Kidney tubule cell (primary cell): Measurements from ENCODE around the gene RBM26.

Experiments used
- DNase-seq: peaks from one replicate; pipeline ENCODE4 v3.0.0-alpha.2; 2018; ENCODE audit warnings: low spot score

RBM26 gene, protein sequence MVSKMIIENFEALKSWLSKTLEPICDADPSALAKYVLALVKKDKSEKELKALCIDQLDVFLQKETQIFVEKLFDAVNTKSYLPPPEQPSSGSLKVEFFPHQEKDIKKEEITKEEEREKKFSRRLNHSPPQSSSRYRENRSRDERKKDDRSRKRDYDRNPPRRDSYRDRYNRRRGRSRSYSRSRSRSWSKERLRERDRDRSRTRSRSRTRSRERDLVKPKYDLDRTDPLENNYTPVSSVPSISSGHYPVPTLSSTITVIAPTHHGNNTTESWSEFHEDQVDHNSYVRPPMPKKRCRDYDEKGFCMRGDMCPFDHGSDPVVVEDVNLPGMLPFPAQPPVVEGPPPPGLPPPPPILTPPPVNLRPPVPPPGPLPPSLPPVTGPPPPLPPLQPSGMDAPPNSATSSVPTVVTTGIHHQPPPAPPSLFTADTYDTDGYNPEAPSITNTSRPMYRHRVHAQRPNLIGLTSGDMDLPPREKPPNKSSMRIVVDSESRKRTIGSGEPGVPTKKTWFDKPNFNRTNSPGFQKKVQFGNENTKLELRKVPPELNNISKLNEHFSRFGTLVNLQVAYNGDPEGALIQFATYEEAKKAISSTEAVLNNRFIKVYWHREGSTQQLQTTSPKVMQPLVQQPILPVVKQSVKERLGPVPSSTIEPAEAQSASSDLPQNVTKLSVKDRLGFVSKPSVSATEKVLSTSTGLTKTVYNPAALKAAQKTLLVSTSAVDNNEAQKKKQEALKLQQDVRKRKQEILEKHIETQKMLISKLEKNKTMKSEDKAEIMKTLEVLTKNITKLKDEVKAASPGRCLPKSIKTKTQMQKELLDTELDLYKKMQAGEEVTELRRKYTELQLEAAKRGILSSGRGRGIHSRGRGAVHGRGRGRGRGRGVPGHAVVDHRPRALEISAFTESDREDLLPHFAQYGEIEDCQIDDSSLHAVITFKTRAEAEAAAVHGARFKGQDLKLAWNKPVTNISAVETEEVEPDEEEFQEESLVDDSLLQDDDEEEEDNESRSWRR

DNA sequence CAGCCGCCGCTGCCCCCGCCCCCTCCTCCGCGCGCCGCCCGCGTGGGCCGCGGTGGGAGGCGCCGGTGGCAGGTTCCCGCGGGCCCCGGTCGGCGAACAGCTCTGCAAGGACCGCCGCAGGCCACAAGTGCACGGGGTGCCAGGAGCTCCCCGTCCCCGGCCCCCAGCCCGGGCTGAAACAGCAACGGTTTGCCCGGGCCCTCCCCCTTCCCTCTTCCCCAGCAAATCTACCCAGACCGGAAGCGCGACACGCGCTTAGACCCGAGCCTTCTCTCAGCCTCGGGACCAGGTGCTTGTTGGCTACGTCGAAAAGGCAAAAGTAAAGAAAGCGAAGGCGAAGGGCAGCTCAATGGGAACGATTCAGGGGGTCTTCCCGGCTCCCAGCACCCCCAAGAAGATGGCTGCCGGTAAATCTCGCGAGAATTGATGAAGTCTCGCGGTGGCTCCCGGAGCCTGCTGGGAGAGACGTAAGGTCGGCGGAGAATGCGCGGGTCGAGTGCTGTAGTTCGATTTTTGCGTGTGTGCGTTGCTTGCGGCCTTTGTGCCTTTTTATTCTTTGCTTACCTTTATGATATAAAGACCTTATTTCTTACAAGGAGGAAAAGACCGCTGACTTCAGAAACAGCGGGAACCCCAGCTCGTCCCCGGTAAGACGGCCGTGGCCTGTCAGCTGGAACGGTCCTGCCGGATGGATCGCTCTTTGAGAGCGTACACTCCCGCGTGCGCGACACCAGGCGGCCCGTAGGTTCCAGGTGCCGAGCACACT lies at the start of gene RBM26:
Gene RBM26 (minus strand): TSS at position 425 of the 766 bp plus-strand sequence. CDS start 481 bp downstream, outside the sequence.
- peak; percentile 94 for DNase-seq

- peak; percentile 57 for DNase-seq
Measured at GRCh38 chr13:79455331-79455730, 49.3 kb upstream of the RBM26 start.

DNA sequence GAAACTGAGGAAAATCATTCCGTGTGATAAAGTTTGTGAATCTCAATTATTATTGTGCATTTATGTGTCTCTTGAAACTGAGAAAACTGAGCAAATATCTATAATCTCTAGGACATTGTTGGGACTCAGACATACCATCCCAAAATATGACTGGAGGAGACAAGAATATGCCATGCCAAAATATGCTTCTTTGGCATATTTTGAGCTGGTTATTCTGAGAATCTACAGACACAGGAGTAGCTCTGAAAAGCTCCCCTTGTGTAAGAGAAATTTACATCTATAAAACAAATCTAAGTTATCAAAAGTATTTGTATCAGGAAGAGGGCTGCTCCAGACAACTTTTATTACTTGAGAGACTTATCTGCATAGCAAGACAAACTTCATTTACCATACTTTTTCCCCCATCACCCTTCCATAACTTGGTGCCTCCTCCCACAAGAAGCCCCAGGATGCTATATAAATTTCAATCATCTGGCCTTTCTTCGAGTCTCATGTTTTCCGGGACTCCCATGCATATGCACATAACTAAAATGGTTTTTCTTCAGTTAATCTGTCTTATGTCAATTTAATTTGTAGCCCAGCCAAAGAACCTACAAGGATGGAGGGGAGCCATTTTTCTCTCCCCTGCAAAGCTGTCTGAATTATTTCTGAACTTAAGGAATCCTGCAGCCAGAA lies 46.3 kb upstream of the RBM26 start:
- no peak for DNase-seq

DNA sequence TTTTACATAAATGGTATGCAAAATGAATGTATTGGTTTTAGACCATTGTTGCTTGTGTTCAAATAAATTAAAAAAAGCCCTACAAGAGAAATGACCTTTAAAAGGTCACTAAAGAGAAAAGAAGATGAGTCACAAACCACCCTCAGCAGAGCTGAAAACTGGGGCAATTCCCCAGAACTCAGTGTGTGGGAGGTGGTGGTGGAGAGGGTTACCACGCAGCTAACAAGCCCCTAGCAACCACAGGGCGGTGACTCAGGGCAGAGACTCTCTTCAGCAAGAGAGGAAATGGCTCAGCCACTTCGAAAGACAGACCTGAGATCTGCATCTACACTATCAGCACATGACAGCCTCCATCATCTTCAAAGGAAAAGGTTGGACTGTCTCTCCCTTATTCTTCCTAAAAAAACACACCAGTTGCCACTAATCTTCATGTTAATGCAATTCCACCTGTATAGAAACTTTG lies 45.5 kb upstream of the RBM26 start:
- peak; percentile 94 for DNase-seq

- no peak for DNase-seq
Measured at GRCh38 chr13:79450110-79450509, 44.1 kb upstream of the RBM26 start.

DNA sequence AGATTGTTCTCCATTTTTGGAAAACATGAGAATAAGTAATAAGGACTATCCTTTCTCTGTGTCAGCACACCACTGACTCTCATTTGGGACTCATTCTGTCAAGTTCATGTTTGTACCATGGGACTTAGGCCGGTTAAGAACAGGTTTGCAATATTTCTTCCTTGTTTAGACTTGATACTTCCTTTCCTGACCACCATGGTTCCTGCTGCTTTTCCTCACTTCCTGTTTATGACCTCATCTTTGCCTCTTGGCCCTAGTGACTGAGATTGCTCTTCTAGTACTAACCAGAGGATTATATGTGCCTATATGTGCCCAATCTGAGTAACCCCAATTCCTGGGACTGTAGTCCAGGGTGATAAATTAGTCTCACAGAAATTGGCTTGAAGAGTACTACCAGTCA lies 42.4 kb upstream of the RBM26 start:
- peak; percentile 51 for DNase-seq

DNA sequence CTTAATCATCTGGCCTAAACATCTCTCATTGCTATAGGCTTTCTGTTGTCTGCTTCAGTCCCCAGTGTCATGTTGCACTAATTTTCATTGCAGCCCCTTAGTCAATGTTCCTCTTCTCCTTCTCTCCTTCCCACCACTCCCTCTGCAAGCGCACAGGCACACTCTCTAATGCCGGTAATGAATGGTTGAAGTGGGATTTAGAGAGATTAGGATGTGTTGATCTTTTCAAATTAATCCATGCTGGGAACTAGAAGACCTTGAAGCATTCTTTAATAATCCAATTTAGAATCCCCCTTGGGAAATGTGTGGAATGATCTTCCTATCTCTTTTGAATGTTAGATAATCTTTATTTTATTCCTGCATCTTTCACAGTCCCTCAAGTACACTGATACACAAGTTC lies 41.7 kb upstream of the RBM26 start:
- no peak for DNase-seq

DNA sequence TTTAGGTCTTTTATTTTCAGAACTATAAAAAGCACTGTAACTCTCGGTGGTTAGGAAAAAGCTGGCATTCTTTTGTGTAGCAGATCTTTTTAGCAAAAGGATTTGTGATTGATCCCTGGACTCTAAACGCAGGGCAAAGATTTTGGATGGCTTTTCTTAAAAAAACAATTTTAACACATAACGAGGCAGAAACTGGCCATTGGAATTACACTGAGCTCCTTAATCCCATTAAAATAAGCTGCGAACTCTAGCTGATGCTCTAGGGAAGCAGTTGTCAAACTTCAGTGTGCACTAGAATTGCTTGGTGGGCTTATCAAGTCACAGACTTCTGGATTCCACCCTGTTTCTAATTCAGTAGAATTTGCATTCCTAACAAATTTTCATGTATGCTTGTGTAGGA lies 41.1 kb upstream of the RBM26 start:
- no peak for DNase-seq

DNA sequence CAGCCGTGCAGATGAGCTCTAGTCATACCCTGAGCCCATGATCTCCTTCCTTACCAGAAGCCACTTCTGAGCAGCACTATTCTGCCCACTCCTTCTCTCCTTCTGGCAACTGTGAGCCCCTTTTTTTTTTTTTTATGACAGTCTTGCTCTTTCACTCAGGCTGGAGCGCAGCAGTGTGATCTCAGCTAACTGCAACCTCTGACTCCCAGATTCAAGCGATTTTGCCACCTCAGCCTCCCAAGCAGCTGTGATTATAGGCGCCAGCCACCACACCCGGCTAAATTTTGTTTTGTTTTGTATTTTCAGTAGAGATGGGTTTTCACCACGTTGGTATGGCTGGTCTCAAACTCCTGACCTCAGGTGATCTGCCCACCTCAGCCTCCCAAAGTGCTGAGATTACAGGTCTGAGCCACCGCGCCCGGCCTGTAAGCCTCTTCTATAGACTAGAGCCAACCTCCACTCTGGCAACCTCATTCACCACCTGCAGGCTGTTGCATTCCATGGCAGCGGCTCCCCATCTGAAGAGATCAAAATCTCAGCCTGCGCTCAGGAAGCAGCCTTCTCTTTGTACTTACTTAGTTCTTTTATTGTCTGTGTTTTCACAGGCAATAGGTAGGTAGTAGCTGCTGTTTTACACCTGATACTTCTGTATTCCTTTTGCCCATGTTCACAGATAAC lies 40.1 kb upstream of the RBM26 start:
- DNase-seq: no peak

- DNase-seq: no peak
Measured at GRCh38 chr13:79442706-79443105, 36.7 kb upstream of the RBM26 start.

GRCh38 chr13:79442221-79442620 lies 36.2 kb upstream of the RBM26 start:
- no peak for DNase-seq

DNA sequence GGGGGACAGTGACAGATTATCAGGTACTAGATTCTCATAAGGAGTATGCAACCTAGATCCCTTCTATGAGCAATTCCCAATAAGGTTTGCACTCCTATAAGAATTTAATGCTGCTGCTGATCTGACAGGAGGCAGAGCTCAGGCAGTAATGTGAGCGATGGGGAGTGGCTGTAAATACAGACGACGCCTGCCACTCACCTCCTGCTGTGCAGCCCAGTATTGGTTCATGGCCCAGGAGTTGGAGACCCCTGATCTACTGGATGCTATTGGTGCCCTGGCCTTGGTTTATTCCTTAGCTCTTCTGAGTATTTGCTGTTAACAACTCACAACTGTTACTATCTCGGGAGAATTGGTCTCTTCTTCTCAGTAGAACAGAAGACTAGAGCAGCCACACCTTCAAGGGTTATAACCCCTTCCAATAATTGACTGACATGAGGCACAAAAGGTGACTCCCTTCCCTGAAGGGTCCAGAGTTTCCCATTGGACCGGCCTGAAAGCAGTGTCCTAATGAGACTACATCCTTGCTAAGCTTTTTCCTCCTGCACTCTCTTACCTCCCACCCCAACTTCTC lies 35.0 kb upstream of the RBM26 start:
- DNase-seq: no peak

DNA sequence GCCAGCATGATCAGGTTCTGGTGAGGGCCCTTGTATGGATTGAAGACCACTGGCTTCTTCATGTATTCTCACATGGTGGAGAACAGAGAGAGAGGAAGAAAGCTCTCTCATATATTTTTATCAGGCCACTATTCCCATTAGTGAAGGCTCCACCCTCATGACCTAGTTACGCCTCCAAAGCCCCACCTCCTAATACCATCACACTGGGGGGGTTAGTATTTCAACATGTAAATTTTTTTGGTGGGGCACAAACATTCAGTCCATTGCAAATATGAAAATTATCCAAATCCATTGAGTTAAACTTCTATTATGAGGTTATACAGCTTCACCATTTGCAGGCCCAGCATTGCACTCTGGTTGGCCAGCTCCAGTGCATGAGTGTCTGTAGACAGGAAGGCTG lies 33.2 kb upstream of the RBM26 start:
- no peak for DNase-seq

DNA sequence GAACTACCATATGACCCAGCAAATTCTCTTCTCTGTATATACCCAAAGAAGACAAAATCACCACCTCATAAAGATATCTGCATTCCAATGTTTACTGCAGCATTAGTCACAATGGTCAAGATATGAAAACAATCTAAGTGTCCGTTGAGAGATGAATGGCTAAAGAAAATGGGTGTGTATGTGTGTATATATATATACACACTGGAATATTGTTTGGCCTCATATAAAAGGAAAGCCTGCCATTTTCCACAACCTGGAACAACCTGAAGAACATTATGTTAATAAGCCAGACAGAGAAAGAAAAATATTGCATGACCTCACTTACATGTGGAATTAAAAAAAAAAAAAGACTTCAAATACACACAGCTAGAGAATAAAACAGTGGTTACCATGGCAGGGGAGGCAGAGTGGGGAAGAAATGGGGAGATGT lies 29.5 kb upstream of the RBM26 start:
- DNase-seq: no peak

DNA sequence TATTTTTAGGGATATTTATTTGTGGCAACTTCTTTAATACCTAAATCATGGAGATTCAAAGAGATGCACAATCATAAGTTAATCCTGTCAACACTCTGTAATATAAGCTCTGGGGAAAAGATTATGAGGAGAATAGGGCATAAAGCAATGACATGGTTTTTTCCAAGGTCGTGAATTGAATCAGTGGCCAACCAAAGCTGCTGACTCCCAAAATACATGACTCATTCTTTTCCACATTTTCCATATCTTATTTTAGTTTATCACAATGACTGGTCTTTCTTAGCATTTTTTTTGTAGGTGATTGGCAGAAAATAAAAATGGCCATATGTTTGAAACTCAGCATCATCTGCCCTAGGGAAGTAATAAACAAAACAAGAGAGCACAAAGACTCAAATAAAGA lies 28.5 kb upstream of the RBM26 start:
- no peak for DNase-seq

- DNase-seq: no peak
Measured at GRCh38 chr13:79432992-79433391, 26.9 kb upstream of the RBM26 start.

DNA sequence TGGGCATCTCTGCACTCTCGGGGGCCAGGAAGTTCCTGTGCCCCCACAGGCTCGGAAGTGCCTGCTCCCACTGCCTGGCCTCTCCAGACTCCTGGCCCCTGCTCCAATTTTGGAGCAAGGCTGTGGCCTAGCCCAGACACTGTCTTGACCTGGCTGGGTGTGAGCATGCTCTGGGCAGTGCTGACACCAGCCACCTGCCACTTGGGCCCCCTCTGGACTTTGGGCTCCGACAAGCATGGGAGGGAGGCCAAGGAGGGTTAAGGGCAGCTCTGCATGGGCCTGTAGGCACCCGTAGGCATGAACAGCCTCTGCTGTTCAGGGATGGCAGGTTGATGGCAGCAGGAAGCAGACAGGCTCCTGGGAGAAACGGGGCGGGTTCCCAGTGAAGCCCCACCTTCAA lies 26.0 kb upstream of the RBM26 start:
- no peak for DNase-seq

DNA sequence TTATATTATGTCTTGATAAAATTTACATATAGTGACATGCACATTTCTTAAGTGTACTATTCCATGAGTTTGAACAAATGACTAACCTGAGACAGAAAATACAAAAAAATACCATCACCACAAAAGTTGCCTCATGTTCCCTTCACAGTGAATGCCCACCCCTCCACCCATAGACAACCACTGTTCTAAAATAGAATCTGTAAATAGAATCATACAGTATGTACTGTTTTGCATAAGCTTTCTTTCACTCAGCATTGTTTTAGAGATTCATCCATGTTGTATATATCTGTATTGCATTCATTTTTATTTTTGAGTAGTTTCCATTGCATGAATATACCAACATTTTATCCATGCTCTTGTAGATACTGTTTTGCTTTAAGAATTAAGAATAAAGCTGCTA lies 23.3 kb upstream of the RBM26 start:
- no peak for DNase-seq

GRCh38 chr13:79427883-79428282 lies 21.8 kb upstream of the RBM26 start:
- no peak for DNase-seq

DNA sequence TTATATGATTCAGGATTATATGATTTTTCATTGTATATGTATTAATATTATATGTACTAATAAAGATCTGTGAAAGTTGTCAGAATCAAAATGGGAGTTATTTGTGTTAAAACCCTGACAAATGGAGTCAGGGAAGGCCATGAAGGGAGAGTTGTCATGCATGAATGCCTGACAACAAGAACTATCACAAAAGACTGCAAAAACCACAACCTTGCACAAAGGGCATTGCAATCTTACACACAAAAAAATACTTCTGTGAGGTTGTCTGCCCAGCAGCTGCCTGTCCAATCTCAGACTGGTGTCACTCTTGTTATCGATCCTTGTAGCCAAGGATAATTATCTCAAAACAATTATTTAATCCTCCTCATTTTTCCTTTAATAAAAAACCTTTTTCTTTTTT lies 21.2 kb upstream of the RBM26 start:
- peak; percentile 65 for DNase-seq
